Measurements from ENCODE around the gene CCL25.

The CCL25 gene

DNA sequence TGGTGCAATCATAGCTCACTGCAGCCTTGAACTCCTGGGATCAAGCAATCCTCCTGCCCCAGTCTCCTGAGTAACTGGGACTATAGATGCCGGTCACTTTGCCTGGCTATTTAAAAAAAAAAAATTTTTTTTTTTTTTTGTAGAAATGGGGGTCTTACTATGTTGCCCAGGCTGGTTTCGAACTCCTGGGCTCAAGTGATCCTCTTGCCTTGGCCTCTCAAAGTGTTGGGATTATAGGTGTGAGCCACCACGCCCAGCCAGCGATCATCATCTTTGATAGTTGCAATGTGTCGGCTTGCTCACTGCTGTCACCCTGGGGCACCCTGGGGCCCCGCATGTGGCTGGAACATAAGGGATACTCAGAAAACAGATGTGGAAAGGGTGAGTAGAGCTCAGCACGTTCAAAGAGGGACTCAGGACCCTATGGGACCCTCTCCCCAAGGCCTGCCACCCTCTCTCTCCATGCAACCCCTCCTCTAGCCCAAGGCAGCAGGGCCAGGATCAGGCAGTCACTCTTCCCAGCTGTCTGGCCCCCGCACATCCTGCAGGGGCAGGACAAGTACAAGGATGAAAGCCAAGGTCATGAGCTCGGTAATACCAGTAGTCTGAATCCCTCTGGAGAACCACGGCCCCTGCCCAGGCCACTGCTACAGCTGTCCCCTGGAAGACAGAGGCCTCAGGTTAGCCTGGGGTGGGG is 6.5 kb upstream of the CCL25 start:
- DNase-seq: no peak

DNA sequence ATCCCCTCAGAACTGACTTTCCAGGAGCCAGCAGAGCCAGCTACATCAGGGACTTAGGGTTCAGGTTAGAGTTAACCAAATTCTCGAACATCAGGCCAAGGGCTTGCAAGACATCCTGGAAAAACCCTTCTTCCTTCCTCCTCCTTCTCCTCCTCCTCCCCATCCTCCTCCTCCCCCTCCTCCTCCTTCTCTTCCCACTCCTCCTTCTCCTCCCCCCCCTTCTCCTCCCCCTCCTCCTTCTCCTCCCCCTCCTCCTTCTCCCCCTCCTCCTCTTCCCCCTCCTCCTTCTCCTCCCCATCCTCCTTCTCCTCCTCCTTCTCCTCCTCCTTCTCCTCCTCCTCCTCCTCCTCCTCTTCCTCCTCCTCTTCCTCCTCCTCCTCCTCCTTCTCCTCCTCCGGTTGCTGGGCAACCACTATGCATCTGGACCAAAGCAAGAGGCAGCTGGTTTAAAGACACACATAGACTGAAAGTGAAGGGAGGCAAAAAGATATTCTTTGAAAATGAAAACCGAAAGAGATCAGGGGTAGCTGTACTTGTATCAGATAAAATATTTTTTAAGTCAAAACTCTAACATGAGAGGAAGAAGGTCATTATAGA is 5.9 kb upstream of the CCL25 start:
- no peak for DNase-seq

DNA sequence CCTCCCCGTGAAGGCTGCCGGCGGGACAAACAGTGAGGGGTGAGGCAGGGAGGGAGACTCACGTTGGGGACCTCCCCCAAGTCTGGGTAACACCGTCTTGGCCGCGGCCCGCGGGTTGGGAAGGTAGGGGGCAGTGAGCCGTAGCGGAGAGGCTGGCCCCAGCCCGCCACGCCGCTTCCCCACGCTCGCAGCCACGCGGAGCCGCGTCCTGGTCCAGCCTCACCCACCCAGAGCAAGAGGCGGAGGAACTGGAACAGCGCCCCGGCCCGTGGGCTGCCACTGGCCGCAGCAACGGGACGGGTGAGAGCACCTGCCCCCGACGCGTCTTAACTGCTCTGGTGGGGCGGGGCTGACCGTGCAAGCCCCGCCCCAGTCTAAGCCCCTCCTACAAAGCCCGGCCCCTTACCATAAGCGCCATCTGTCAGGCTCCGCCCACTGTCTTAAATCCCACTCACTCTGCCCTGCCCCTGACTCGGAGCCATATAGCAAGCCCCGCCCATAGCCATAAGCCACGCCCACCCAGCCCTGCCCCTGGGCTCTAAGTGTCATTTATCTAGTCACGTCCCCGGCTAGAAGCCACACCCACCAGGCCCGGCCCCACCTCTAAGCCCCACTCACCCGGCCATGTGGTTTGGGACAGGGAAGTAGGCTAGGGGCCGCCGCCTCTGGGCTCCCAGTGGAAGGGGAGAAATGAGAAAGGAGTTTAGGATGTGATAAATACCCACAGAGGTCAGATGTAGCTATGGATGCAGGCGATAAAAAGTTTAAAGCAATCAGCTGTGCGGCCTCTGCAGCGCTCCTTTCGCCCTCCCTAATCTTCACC is 2.1 kb upstream of the CCL25 start:
- peak; percentile 74 for DNase-seq

DNA sequence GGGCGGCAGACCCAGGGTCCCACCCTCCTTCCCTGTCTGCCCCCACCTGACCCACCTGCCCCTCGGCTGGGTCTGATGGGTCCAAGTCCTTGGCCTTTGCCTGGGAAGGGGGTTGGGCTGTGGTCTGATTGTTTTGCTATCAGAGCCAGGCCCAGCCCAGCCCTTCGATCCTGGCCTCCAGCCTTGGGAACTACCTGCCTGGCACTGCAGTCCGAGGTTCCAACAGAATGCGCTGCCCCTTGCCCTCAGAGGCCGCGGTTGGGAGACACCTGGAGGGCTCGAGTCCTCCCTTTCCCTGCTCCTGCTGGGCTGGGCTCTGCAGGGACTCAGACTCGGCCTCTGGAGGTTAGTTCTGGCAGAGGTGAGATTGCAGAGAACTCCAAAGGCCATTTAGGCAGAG is 1.6 kb downstream of the CCL25 start:
- no peak for DNase-seq

DNA sequence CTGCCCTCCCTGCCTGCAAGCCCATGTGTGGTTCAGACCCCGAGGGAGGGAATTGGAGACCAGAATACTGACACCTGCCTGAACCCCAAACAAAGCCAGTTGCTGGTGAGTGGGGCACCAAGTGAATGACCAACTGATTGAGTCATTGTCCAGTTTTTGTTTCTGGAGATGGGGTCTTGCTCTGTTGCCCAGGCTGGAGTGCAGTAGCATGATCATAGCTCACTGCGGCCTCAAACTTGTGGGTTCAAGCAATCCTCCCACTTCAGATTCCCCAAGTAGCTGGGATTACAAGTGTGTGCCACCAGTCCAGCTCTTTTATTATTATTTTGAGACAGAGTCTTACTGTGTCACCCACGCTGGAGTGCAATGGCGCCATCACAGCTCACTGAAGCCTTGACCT is 4.0 kb downstream of the CCL25 start:
- no peak for DNase-seq

DNA sequence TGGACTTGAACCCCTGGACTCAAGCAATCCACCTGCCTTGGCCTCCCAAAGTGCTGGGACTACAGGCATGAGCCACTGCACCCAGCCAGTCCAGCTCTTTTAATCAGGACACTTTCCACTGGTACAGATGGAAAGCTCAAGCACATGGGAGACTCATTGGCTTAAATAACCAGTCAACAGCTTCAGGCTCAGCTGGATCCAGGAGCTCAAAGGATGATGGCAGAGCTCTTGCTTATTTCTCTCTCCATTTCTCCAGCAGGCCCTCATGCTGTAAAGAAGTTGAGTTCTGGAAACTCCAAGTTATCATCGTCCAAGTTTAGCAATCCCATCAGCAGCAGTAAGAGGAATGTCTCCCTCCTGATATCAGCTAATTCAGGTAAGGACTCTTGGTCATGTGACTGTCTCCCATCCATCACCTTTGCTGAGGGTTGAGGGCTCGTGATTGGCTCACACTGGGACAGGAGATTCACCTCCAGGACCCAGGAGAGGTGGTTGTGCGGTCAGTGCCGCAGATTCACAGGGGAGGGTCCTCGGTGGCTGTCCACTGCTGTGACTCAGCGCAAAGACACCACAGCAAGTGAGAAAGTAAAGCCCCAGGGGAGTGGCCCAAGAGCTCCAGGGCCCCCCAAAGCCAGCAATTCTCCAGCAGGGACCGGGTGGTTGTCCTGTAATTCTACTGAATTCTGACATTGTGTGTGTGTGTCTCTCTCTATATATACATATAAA is 5.1 kb downstream of the CCL25 start:
- no peak for DNase-seq

DNA sequence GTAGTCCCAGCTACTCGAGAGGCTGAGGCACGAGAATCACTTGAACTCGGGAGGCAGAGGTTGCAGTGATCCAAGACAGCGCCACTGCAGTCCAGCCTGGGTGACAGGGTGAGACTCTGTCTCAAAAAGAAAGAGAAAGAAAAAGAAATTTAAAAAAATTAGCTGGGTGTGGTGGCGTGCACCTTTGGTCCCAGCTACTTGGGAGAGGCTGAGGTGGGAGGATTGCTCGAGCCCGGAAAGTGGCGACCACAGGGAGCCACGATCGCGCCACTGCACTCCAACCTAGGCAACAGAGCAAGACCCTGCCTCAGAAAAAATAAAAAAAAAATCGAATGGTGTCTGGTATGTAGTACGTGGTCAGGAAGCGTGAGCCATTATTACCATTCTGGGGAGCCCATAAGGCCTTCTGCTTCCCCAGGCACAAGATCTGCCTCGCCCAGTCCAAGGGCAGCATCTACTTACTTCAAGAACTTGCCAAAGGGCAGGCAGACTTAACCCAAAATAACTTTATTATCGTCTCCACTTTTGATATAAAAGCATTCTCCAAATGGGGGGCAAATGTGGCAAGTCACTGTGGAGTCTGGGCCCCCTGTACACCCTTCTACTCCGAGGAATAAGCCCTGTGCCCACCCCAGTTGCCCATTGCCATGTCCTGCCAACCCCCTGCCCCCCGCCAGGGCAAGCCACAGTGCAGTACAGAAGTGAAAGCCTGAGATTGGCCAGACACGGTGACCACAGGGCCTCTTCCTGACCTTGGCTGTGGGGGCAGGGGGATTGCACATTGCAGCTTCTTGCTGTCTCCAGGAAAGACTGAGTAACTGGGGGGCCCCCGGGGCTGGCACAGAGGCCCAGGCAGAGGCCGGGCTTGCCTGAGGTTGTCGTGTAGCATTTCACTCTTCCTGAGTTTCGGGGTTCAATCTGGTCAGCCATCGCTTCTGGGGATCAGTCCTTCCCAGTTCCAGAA is 12.6 kb downstream of the CCL25 start:
- no peak for DNase-seq

DNA sequence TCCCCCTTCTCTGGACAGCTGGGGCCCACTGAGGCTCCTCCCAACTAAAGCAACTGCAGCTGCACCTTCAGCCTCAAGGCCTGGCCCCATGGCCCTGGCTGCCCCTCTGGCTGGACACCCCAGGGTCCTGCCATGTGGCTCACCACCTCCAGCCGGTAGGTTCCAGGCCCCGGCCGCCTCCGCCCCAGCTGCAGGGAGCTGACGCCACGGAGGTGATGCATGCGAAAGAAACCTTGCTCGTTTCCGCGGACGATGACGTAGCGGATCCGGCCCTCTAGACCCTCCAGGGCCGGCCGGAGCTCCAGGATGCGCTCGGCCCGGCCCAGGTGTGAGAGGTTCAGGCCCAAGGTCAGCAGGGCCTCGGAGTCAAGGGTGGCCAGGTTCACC is 13.3 kb downstream of the CCL25 start:
- no peak for DNase-seq

DNA sequence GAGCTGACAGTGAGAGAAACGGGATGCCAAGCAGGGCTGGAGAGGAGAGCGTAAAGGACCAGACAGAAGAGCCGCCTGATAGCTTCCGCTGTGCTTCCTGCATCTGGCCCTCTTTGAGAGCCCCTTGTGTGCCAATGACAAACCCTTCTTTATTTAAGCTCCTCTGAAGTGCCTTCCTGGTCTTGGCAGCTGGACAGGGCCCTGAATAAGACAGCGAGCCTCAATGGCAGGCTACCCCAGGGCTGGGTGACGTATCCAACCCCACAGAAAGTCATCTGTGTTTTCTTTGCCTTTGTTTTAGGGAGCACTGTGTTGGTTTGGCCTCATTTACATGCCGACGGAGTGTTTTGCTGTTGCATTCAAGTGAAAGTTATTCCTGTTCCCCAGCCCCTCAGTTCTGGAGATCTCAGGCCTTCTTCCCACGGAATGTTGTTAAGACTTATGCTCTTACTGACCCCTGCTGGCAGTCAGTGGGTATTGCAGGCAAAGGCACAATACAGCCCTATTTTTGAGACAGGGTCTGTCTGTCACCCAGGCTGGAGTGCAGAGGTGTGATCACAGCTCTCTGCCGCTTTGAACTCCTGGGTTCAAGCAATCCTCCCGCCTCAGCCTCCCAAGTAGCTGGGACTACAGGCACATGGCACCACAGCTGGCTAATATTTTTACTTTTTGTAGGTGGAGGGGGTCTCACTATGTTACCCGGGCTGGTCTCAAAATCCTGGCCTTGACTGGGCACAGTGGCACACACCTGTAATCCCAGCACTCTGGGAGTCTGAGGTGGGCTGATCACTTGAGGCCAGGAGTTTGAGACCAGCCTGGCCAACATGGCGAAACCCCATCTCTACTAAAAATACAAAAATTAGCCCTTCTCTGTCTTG is 16.8 kb downstream of the CCL25 start:
- no peak for DNase-seq

DNA sequence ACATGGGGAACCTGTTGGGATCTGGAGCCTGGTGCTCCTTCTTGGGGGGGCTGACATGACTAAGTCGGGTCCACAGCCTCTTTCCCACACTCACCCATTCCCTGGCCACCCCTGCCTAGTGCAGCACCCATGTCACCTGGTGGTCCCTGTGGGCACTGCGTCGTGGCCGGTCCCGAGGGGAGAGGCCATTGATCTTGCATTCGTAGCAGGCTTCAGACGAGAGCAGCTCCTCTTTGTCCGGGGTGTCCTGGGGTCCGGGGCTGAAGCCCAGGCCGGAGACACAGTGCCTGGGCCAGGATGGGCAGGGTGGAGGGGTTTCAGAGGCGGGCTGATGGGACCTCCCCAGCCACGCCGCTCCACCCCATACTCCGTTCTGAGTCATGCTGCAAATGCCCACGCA is 19.4 kb downstream of the CCL25 start:
- DNase-seq: no peak

DNA sequence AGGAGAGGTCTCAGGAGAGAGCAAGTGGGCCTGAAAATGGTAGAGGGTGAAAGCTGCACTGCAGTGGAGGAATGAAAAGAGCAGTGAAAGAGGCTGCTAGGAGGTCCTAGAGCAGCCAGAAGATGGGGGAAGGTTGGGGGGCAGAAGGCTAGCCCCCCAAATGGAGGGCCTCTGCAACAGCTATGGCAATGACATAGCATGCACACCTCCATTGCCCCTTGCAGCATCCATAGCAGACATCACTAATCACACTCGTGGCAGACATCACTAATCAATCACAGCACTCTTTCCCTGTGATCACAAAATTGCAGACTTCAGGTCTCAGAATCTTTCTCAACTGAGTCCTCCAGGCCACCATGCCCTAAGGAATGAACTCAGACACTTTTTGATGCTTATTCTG is 21.9 kb downstream of the CCL25 start:
- DNase-seq: no peak

DNA sequence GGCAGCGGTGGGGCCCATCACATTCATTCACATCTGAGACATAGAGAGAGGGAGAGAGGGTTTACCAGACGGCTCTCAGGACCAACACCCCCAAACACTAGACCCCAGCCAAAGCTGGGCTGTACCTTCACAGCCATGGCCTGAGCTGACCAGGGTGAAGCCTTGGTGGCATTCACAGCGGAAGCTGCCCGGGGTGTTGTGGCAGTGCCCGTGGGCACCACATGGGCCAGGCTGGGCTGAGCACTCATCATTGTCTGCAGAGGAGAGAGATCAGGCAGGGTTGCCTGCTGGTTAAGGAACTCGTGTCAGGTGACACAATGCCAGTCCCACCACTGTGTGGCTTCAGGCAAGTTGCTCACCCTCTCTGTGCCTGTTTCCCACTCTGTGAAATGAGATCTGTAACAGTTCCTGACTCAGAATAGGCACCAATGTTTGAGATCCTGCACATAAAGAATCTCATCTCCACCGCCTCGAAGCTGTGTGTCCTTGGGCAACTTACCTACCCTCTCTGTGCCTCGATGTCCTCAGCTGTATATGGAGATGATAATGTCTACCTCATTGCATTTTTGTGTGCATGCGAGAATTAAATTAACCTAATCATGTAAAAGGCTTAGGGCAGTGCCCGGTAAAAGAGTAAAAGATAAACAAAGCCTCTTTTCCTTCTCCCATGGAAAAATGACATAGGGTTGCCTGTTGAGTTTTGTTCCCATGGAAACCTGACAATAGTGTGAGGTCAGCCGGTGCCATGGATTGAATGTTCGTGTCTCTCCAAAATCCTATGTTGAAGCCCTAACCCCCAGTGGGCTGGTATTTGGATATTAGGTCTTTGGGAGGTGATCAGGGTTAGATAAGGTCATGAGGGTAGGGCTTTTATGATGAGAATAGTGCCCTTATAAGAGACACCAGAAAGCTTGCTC is 22.9 kb downstream of the CCL25 start:
- no peak for DNase-seq

DNA sequence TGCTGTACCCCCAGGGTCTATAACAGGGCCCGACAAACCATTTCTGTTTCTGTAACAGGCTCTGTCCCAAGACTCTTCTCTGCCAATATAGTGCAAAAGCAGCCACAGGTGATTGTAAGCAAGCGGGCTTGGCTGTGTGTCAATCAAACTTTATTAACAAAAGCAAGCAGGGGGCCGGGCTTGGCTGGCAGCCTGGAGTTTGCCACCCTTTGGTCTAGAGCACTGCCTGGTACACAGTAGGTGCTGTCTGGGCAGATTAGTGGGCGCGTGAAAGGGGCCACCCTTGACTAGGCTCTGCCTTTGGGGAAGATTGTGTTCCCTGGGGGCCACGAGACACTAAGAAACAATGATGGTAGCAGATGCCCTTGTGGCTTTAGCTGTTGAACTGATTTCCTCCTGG is 27.4 kb downstream of the CCL25 start:
- DNase-seq: no peak

DNA sequence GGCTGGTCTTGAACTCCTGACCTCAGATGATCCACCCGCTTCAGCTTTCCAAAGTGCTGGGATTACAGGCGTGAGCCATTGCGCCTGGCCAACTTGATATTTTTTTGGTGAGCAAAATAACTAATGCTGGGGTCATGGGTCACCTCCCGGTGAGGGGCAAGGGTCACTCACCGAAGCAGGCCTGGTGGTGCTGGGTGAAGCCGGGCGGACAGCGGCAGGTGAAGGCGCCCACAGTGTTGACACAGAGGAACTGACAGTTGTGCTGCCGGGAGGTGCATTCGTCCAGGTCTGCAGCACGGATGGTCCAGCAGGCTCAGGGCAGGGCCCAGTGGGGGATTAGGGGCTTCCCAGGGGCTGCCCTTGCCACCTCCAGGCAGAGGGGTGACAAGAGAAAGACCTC is 28.3 kb downstream of the CCL25 start:
- DNase-seq: no peak

DNA sequence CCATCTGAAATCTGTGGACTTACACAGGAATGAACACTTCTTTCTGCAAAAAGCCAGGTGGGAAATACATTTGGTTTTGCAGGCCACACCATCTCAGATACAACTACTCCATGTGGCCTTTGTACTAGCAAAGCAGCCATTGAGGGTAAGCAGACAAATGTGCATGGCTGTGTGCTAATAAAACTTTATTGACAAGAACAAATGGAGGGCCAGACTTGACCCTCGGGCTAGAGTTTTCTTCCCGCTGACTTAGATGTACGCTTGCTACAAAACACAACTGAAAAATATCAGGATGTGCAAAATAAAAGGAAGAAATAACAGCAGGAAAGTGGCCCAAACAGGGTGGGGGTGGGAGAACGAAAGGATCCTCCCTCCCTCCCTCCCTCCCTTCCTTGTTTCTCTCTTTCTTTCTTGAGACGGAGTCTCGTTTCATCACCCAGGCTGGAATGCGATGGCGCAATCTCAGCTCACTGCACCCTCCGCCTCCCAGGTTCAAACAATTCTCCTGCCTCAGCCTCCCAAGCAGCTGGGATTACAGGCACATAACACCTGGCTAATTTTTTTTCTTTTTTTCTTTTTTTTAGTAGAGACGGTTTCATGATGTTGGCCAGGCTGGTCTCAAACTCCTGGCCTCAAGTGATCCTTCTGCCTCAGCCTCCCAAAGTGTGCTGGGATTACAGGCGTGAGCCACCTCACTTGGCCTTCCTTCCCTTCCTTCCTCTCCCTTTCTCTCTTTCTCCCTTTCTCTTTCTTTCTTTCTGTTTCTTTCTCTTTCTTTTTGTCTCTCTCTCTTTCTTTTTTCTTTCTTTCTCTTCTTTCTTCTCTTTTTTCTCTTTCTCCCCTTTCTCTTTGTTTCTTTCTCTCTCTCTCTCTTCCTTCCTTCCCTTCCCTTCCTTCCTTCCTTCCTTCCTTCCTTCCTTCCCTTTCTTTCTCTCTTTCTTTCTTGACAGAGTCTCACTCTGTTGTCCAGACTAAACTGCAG is 29.3 kb downstream of the CCL25 start:
- DNase-seq: no peak

DNA sequence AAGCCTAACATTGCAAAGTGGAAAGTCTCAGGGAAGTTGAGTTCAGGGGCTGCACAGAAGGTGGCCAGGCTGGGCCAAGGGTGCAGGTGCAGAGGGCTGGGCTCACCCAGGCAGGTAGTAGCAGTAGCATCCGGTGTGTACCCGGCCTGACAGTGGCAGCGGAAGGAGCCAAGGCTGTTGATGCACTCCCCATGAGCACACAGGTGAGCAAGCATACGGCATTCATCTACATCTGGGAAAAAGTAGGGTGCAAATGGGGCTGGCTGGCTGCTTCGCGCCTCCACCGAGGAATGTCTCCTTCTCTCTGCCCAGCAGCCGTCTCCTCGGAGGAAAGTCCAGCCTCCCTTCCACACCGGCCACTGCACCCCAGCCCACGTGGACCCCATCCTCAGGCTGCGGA is 30.6 kb downstream of the CCL25 start:
- DNase-seq: no peak

DNA sequence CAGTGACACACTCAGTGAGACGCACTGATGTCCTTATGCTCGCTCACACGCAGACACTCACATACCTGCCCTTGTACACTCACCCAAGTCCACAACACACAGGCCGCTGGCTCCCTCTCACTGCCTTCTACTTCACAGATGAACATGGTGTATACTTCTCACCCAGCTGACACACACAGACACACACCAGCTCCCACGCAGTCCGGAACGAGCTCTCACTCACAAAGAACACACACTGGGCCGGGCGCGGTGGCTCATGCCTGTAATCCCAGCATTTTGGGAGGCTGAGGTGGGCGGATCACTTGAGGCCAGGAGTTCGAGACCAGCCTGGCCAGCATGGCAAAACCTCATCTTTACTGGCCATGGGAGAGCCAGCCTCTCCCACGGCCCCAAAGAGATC is 31.6 kb downstream of the CCL25 start:
- DNase-seq: no peak

DNA sequence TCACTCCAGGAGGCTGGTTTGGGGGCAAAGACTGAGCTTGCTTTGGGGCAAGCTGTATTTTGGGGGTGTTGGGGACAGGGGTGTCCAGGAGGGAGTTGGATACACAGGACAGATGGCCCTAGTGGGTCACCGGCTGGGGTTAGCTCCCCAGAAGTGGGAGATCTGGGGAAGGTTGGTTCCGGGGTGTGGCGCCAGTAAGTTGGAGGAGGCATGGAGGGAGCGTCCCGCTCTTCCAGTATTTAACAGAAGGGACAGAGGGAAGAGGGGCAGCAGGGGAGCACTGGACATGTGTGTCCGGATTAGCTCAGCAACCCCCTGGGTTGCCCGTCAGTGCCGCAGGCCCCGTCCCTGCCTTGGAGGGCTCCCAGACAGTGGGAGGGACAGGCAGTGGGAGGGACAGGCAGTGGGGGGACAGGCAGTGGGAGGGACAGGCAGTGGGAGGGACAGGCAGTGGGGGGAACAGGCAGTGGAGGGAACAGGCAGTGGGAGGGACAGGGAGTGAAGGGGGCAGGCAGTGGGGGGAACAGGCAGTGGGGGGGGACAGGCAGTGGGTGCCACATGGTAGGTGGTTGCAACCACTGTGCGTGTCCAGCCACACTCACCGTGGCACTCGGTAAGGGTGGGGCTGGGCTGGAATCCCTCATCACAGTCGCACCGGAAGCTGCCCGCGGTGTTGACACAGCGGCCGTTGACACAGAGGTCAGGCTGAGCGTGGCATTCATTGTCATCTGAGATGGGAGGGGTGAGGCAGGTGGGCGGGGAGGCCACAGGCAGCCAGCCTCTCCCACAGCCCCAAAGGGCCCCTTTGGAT is 33.2 kb downstream of the CCL25 start:
- no peak for DNase-seq

Data from central memory CD4-positive, alpha-beta T cell (primary cell).